ENCODE results near the gene FAM131B.
A peak's percentile ranks its signal among the peaks of the same experiment; 100 is the strongest.
"Not testable (repeated sequence)": the region's sequence is repeated elsewhere in the genome, so short reads cannot be mapped to it uniquely, and the experiment has no call there.

FAM131B gene
- total RNA-seq = 0 to 0.76 (median 0.33) reads per million in 4 donors

DNA sequence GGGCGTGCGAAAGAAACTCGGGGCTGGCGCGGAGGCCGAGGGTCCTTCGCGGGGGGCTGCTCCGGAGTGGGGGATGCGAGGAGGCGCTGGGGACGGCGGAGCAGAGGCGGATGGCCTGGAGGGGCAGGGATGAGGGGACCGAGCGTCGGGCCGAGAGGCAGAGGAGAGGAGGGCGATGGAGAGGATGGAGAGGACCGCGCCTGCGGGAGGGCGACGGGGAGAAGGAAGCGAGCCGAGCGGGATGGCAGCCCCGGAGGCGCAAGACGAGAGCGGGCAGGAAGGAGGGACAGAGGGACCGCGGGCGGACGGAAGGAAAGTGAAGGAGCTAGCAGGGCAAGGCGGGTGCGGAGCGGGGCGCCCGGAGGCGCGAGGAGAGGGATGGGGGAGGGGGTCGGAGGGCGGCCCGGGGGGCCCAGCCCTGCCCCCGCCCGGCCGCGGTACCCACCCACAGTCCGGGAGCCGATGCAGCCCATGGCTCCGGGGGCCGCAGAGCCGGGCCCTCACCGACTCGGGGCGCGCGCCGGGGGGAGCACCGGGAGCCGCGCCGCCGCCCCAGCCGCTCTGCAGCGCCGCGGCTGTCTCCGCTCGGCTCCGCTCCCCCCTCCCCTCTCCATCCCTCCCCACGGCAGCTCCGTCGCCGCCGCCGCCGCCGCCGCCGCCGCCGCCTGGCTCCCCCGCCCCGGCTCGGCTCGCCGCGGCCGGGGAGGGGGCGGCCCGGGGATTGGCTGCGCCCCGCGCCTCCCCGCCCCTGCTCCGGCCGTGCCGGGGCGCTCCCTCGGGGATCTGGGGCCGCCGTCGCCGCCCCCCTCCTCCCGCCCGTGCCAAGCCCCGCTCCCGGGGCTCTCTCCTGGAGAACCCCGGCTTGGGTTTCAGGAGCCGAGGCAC is at the start of gene FAM131B:
Gene FAM131B (minus strand): TSS at position 583 of the 885 bp plus-strand sequence. CDS start 110 bp downstream, at position 473.
- peak in 4 of 5 donors; percentile 19 to 53 (median 30) for DNase-seq

GRCh38 chr7:143411976-143412708 is 49.6 kb upstream of the FAM131B start:
- no peak for DNase-seq

- DNase-seq = no peak
These were observed 48.0 kb upstream of the FAM131B start for GRCh38 chr7:143410521-143411004.

- DNase-seq = peak in 3 of 5 donors; percentile 46 to 48 (median 47)
These were observed 46.4 kb upstream of the FAM131B start, which contains the start of gene EPHA1 for GRCh38 chr7:143408686-143409561. Gene EPHA1, minus strand, starts transcription at chr7:143408856. Its CDS starts 51 bp downstream, at chr7:143408805.

- no peak for DNase-seq
These were observed 45.8 kb upstream of the FAM131B start for GRCh38 chr7:143408252-143408685.

- peak in 4 of 5 donors; percentile 38 to 44 (median 44) for DNase-seq
These were observed 45.1 kb upstream of the FAM131B start for GRCh38 chr7:143407287-143408251.

DNA sequence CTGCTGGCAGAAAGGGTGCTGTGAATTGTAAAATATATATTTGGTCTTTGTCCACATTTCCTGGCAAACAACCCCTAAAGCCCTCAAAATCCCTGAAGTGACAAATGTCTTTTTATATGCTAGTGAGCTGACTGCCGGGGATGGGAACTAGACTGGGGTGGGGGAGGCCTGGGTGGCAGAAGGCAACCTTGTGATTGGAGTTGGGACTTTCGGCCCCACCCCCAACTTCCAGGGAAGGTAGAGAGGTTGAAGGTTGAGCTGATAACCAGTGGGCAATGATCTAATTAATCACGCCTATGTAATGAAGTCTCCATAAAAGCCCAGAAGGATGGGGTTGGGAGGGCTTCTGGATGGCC is 43.5 kb upstream of the FAM131B start:
- DNase-seq = no peak

DNA sequence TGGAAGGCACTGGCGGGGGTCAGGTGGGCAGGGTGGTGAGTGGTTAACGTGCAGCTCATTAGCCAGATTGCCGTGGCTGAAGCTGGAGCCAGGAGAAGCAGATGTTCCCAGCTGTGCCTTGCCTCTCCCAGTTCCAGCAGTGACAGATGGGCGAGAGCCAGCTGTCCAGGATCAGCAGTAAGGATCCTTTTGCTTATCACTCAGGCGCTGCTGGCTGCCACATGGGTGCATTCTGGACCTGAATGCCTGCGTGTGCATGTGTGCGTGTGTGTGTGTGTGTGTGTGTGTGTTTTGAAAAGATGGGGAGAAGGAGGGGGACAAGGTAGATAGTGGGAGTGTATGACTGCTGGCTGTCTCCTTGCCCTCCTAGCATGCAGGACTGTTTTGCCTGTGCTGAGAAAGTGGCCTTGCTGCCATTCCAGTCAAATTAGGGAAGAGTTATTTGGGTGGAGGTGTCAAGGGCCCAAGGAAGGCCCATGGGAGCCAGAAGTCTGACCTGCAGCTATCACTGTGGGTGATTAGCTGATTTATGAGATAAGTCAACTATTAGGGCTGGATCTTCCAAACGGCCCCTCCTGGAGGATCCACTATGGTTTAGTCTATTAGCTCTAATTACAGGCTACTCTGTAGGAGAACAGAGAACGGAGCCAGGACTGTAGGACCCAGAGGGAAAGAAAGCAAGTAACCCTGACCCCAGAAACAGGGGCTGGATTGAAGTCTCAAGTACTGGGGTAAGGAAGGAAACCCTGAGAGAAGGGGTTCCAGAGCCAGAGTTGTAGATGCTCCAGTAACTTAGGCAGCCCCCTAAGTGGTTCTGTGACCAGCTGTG is 42.9 kb upstream of the FAM131B start:
- DNase-seq = no peak

DNA sequence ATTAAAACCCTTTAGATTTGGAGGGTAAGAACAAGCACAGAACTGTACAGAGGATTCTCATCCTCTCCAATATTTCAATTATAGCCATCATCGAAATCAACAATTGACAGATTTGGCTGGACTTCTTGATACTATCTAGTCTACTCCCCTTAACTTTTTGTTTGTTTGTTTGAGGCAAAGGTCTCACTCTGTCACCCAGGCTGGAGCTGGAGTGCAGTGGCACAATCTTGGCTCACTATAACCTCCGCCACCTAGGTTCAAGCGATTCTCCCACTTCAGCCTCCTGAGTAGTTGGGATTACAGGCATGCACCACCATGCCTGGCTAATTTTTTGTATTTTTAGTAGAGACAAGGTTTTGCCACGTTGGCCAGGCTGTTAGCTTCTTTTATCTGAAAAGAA is 39.7 kb upstream of the FAM131B start:
- DNase-seq = not testable (repeated sequence)

- no peak for DNase-seq
These were observed 38.8 kb upstream of the FAM131B start for GRCh38 chr7:143401265-143401664.

DNA sequence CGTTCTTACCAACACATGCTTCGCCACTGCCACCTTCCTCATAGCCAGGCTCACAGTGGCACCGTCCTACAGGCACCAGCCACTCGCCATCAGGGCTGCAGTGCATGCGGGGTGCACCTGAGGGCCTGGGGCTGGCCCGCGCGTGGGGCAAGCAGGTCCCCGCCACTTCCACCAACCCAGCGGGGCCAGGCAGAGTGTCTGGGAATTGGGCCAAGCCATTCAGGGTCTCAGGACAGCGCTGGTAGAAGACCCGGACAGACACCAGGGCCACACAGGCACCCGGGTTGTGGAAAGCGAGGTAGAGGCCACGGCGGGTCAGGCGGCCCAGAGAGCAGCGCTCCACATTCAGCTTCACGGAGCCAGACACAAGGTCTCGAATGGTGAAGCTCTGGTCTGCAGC is 37.1 kb upstream of the FAM131B start:
- DNase-seq = no peak

DNA sequence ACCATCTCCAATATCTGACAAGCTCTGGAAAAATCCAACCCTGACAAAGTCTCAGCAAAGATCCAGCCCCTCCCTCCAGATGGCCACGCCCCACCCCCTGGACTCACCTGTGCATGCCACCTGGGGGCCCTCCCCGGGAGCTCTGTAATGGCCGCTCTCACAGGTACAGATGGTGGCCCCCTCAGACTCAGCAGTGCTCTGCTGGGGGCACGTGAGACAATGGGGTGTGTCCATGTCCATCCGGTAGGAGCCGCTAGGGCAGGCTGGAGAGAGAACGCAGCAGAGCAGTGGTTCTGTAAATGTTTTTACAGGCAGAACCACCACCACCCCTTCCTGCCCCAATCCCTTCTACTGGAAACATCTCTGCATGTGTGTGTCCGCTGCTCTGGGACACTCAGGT is 36.6 kb upstream of the FAM131B start:
- DNase-seq = no peak

- no peak for DNase-seq
These were observed 36.1 kb upstream of the FAM131B start for GRCh38 chr7:143398616-143399015.

DNA sequence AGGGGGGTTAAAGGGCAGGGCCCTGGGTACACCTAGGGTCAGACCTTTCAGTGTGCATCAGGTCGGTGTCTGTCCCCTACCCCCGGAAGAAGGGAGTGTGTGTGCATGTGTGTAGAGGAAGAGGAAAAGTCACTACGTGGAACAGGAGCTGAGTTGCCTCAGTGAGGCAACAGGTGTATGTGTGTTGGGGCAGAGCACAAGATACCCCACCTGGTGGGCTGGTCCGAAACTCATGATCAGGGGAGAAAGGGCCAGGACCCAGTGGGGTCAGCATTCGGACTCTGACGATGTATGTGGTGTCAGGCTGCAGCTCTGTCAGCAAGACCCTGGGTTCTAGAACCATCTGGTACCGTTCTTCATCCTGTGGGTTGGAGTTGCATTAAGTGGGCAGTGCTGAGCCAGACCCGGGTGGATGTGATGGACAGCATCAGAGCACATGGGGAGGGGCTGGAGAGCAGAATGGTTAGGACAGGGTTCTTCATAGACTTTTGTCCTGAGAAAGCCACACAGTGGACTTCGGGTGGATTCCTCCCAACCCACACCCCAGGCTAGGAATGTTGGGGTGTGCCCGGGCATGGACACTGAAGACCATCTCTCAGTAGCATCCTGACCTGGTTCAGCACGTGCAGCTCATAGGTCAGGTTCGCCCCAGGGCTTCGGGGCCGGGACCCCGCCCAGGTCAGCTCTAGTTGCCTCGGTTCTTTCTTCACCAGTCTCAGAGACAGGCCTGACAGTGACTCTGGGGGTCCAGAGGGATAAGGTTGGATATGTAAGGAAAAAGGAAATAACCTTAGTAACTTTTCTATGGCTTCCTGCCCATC is 35.4 kb upstream of the FAM131B start:
- no peak for DNase-seq

GRCh38 chr7:143396625-143397556 is 34.4 kb upstream of the FAM131B start:
- no peak for DNase-seq

- no peak for DNase-seq
These were observed 33.7 kb upstream of the FAM131B start for GRCh38 chr7:143396182-143396581.

- no peak for DNase-seq
These were observed 33.0 kb upstream of the FAM131B start for GRCh38 chr7:143395187-143396149.
